ENCODE measurements around the gene ARL15.
"Not testable (repeated sequence)": the region's sequence is repeated elsewhere in the genome, so short reads cannot be mapped to it uniquely, and the experiment has no call there.

ARL15 gene

DNA sequence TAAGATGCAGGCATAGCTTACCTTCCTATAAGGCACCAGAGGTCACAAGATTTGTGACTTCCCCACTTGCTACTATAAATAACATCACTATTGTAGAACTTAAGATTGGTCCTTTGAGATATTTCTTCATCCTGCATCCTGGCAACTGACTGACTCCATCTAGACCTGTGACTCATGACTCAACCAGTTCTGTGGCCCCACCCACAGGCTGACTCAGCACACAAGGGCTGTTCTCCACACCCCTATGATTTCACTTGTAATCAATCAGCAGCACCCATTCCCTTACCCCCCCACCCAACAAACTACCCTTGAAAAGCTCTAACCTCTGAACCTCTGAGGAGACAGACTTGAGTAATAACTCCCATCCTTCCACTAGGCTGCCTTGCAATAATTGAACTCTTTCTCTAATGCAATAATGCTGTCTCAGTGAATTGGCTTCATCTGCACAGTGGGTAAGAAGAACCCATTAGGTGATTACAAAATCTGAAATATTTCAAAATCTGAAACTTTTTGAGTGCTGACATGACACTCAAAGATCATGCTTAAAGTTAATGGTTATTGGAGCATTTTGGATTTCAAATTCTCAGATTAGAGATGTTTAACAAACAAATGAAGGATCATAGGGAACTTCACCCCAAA, 296.7 kb downstream of the ARL15 start:
- no peak for DNase-seq

DNA sequence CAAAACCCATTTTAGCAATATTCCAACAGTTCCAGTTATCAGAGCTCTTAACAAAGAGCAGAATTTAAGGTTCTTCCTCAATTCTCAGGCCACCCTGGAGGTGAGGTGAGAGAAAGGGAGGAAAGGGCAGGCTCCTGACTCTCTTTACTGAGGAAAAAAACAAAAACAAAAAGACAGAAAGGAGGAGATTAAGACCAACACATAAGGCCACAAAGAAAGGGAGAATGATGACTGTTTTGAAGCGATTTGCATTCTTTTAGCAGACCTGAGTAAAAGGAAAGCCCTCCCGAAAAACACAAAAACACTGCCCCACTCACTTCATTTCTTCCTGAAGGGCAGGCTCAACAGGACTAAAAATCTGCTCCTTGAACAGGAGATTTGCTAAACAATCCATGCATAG, 300.5 kb downstream of the ARL15 start:
- no peak for DNase-seq

DNA sequence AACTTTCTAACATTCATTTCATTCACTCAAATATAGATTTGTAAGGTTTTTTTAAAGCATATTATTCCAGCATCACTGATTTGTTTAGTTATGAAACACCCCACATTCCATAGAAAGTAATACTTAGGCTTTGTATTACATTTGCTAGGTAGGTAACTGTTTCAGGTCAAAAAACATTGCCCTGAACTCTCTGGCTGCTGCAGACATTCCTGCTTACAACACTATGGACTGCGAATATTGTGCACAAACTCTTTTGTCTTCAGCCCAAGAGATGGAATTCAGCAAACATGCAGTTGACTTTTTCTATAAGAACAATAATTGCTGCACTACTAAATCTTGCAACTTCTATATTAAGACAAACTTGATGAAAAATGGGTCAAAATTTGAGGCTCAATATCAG, 301.0 kb downstream of the ARL15 start:
- DNase-seq: no peak

DNA sequence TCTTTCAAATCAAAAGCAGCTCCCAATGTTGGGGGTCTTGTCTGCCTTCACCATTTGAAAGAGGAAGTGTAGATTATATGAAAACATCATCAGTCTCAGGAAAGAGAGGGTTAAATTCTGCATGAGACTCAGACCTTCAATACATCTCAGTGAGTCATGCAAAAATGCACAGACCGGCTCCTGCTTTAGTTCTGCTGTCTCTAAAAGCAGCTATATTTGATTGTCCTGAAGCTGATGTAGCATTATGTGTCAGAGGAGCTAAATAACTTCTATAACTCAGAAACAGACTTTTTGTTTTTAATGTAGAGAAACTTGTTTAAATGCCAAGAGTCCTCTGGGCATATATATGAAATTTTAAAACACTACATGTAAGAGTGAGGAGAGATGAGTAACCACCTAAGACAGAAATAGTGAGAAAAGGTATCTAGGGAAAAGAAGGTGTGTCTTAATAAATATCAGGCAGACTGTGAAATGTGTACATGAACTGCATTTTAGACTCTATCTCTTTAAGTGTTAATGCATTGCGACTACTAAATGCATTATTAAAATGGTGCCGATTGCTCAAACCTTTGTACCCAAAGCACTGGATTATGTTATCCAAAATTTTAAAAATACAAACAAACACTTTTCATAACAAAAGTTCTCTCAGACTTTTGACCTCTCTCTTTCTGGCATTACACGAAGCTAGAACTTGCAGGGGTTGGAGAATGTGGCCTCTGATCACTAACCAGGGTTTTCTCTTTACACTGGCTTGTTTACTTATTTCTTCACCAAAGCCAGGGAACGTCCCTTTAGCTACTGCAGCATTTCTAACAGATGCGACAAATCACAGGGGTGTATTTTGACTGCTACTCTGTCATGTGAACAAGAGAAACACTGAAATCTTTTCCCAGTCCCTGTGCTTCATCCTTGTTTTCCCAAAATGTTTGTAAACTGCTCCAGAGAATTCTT, 302.3 kb downstream of the ARL15 start:
- no peak for DNase-seq

DNA sequence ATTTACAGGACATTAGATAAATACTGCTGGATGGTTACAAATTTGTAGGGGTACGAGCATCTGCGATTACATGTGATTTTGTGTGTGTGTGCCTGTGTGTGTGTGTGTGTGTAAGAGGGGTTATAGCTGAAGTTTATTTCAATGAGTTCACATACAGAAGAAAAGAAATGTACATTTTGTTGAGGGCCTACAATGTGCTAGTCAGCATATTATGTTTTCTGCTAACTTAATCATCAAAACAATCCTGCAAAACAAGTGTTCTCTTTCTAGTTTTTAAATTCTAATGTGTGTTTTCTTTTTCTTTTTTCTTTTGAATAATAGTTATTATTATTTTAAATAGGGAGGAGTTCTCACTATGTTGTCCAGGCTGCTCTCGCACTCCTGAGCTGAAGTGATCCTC, 305.7 kb downstream of the ARL15 start:
- DNase-seq: no peak

DNA sequence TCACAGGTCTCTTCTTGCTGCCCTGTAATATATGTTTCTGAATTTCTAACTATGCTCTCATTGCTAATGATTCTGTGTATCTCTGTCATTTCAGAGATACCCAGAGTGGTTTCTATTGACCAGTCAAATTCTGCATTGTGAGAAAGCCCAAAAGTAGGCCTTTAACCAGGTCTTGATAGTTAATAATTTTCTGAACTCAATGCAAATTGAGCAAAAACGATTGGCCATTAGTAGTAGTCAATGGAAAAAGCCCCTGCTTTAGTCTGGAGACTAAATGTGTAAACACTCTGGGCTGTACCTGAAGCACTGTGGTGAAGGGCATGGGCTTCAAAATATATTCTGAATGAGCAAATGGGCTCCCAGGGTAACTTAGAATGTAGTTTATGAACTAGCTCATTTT, 307.6 kb downstream of the ARL15 start:
- DNase-seq: no peak

DNA sequence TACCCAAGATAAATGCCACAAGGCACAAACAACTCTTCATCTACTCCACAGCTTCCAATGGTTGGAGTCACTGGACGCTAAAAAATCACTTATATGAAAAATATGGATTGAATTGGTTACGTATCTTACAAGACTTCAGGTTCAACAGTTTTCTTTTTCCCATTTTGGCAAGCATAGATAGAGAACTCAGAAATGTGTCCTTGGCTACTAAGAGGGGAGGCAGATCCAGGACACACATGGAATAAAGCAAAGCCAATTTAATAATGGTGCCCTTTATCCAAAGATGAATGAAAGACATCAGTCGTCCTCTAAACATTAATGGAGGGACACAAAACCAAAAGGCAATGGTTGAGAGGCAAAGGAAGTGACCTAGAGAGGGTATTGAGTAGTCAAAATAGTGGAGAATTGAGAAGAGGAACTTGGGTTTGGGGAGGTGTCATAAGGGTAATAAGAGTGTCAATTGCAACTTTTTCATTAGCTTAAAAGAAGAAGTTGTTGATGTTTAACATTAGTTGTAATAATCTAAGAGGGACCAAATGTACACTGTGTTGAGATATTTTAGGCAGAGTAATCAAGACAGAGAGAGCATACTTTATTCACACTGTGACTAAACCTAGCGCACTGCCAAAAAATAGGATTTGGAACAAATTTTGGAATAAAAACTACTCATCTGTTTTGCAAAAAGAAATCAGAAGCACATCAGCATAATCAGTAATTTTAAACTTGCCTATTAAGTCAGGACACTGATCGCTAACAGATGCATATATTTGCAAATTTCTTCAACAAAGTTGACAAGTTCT, 308.2 kb downstream of the ARL15 start:
- DNase-seq: no peak

DNA sequence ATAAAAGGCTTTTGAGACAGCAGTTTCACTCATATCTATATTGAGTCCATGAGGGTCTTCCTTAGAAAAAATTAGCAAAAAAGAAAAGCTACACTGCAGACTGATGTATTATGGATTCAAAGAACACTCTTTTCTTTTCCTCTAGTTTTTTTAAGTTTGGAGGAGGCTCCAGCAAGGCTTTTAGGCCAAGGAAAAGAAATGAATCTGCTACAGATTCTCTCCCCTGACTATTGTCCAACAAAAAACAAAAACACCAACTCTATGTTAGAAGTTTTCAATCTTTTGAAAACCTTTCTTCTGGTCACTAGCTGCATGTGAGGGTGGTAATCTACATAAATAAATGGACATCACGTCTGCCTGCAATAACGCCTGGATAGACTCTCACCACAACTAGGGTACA, 310.4 kb downstream of the ARL15 start:
- no peak for DNase-seq

DNA sequence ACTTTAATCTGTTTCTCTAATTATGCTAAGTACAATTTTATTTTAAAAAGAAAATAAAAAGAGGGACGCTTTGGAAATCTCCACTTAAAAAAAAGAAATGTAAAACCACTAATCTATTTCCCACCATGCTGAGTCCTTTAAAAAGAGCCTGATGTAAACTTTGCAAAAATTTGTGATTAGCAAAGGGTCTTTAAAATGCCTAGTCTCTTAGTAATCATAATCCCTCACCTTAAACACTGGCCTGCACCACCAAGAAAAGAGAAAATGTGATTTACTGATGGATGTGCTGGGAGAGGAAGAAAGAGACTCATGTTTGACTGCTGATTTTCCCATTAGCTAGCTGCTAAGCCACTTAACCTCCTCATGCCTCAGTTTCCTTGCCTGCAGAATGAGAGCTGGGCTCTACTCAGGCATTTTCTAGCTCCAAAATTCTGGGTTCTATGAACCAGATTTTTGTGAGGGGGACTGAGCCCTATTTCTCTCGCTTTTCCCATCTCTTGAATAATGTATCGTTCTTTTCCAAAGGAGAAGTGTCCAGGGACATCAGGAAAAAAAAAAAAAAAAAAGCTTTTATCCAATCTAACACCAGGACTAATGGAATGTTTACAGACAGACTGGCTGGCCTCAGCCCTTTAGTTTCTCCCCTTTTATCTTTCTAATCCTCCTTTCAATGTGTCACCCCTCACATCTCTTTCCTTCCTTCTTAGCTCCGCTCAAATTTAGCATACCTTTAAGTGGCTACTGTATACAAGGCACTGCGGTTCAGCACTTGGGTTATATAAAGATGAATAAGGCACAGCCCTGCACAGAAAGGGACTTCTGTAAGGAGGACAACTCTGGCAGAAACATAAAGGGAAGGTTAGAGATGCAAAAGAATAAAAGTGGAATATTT, 312.4 kb downstream of the ARL15 start:
- DNase-seq: no peak

DNA sequence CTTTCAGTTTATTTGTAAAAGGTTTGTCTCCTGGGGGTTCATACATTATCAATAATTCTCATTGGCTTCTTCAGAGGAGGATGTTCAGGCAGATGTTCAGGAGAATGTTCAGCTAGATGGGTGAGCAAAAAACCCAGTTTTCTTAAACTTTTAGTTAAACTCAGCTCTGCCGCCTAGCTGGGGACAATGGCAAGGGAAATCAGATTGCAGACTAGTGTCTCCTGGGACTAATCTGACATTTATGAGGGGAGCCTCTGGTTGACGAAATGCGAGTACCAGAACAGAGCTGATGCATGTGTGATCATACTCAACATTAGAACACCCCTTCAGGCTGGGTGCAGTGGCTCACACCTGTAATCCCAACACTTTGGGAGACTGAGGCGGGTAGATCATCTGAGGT, 314.4 kb downstream of the ARL15 start:
- no peak for DNase-seq

DNA sequence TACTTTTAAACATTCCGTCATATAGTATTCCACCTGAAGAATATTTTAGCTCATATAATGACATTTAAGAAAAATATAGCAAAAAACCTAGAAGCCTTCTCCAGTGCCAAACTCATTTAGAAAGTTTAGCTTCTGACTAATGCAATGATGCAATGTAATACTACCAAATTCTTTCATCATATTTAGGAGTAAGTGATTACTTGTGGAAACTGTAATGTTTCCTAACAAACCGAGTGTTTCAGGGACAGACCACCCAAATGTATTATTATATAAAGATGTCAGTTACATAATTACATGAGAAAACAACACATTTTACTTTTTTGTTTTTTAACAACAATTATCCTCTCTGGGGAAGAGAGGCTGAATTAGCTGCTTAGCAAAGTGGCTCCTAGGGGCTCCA, 316.2 kb downstream of the ARL15 start:
- no peak for DNase-seq

DNA sequence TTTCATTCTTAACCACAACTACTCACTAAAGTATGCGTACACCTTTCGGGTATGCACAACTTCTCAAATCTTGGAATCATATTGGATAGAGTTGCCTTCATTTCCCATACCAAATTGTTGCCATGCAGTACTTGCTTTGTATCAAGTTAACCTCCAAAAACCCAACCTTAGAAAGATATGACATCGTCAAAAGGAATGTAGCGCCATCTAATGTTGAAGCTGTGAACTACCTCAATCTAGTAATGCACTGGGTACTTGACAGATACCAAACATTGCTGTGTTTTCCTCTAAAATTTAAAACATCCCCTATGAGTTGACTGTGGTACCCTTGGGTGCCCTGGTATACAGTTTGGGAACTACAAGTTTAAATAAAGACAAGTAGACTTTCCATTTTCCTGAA, 318.4 kb downstream of the ARL15 start:
- DNase-seq: no peak

DNA sequence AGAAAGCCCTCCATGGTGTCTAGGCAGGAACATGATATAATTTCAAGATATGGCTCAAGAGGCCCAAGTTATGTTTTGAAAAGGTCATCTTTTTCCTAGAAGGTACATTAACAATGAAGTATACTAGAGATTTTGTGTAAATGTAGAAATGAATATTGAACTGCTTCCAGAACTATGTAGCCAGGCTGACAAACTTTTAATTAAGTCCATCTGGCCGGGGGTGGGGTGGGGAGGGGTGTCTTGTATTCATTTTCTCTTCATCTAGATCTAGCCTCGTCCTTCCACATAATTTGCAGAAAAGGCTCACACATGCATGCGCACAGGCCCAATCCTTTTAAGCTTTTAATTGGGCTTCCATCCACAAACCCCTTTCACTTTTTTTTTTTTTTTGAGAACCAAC, 323.3 kb downstream of the ARL15 start:
- DNase-seq: no peak

DNA sequence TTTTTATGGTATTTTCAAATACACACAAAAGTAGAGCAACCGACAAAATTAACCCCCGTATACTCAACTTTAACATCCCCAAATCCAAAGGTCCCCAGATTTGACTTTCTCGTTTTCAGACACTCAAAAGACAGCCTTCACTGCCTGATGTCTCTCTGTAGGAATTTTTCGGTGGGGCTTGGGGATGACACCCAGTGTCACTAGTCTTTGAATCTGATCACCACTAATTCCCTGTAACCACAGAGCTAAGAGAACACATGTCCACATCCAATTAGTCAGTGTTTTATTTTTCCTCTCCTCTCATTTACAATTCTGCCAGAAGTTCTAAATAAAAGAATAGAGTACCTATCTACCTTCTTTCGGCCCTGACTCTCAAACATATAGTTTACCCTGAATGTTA, 324.6 kb downstream of the ARL15 start:
- no peak for DNase-seq

DNA sequence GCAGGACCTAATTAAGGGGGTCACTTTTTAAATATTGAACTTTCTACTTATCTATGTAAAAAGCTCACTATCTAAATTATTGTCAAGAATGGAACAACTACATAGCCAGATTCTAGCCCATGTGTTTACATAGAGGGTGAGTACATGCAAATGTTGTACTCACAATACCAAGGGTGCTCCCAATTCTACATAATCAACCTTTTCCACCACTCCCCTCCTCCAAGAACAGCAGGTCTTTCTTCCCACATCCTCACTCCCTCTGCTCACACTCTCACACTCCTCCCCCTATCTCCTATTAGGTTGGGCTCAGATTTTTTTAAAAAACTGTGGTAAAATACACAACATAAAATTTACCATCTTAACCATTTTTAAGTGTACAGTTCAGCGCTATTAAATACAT, 325.4 kb downstream of the ARL15 start:
- no peak for DNase-seq

DNA sequence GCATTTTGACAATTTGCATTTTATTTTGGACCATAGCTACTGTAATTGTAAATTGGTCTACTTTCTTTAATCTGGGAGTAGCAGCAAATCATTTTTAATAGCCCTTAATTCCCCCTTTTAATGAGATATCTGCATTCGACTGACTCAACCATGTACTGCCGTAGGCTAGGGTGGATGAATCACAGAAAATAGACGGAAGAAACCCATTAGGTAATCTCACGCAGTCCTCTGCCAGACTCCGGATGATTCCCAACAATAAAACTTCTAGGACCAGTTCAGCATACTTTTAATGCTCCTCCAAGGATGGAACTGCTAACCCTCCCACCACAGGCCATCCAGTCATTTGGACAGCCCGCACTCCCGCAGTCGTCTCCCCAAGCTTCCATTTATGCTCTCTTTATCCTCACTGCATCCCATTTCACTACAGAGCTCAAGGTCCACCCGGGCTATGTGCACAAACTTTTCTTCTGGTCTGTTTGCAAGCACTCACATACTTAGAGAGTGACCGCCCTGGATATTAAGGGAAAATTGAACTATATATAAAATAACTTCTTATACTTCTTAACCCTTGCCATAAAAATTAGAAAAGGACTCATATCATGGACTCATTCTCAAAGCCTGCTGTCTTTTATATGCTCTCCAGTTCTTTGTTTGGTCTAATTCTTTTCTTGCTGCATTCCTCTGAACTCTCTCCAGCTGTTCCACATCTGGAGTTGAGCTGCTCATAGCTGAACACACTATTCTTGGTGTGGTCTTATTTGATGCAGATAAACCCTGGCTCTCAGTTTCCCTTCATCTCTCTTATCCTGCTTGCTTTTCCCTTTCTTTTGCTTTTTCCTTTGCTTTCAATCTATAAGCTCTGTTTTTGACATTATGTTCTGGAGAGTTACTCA, 326.6 kb downstream of the ARL15 start:
- no peak for DNase-seq

DNA sequence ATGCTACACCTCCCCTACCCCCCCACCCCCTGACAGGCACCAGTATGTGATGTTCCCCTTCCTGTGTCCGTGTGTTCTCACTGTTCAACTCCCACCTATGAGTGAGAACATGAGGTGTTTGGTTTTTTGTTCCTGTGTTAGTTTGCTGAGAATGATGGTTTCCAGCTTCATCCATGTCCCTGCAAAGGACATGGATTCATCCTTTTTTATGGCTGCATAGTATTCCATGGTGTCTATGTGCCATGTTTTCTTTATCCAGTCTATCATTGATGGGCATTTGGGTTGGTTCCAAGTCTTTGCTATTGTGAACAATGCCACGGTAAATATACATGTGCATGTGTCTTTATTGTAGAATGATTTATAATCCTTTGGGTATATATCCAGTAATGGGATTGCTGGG, 328.1 kb downstream of the ARL15 start:
- DNase-seq: not testable (repeated sequence)

DNA sequence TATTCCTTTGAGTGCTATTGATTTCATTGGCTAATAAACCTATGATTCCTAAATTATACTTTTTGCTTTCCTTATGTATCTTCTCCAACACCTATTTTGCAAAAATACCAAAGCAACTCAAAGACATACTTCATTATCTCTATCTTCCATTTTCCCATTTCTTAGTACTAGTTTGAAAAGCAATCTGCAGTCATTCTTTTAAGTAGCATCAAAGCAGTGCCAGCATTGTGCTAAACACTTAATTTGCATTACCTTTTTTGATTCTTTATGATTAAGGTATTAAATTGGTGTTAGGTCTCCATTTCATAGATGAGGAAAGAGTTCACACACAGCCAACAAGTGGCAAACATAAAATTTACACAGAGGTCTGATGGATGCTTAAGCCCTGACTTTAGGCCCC, 330.3 kb downstream of the ARL15 start:
- no peak for DNase-seq

DNA sequence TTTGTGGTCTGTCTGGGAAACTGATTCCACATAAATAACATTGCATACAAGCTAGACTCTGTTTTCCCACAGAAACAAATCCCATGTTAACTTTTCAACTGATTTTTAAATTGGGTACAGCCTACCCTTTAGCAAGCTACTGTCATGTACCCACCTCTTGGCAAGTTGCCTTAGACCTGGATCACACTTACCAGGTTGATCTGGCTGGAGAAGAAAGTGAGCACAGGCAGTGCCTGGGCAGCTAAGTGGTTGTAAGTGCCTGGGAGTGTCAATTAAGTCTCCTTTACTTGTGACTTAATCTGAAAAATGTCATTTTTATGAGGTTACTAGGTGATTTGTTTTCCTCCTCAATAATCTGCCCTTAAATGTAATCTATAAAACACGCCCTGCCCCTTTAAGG, 336.4 kb downstream of the ARL15 start:
- DNase-seq: no peak

DNA sequence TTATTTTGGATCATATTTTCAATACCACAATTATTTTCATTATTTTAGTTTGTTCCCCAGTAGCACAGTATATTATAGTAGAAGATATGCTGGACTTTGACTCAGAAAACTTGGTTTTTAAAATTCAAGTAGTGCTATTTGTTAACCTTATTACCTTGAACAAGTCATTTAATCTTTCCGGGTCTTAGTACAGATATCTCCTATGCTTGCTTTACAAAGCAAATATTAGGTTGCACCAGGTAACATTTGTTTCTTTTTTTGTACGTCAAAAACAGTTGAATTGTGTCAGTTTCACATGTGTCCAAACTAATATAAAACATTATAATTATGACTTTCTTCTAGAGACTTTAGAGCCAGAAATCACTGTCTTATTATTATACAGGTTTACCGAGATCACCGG, 338.1 kb downstream of the ARL15 start:
- DNase-seq: no peak

DNA sequence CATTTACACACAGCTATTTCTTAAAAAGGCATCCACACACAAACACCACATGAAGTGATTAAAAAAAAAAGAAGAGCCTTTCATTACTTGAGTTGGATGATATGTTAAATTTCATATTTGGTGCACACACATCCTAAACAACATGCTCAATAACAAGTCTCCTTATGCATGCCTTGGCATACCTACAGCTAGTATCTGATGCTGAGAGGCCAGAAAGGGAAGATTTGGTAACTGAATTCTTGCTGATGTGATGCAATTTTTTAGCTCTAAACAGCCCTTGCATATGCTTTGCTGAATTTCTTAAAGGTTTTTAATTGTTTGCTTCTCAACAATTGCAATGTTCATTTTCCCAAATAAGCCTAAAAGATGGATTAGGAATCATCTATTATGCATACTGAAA, 338.8 kb downstream of the ARL15 start:
- no peak for DNase-seq

DNA sequence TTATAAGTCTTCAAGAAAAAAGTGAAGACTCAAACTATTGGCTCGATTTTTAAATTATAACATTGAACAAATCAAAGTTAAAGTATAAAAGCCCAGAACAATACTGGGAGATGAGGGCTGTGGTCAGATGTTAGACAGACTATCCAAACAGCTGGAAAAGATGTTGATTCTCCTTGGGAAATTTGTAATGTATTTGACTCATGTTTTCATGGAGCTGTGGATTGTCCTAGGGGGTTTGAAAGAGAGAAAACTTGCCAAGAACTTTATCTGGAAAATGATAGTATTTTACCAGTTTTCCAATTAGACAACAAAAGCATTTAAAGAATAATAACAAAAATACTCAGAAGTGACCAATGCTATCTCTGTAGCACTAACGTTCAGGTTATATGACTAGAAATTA, 339.2 kb downstream of the ARL15 start:
- no peak for DNase-seq
